ENCODE results near the gene CADPS2. TPM values are rescaled to one million over a fixed set of nuclear protein-coding genes. Genes with fewer than 3 reads are reported as not detected.

CADPS2 gene
- total and polyA plus RNA-seq, 10 of the 15 experiments (the other 5 are each of a cell fraction or from before 2014, with no cell fraction given): 0.05 to 7.5 (median 0.25) TPM

GRCh38 chr7:122463631-122464030, 422.6 kb downstream of the CADPS2 start:
- DNase-seq (ENCODE audit: low read depth, low spot score): no peak
- H3K4me1 ChIP-seq (ENCODE audit: control insufficient read depth, insufficient read depth, low read length): no peaks in the 10 kb centered on the region
- no peak for TF ChIP-seq NR2F1 (conservative IDR thresholded peaks at IDR 0.05)
- no peak overlapping the region for H3K4me2 ChIP-seq (ENCODE audit: control insufficient read depth, insufficient read depth)
- H3K4me3 ChIP-seq: no peak overlapping the region
- no peak for ATAC-seq
- no peaks in the 10 kb centered on the region for H3K27me3 ChIP-seq (replicated peaks in 1 of 2; ENCODE audit: control insufficient read depth in 2 of 2, insufficient read depth in 2 of 2, low read length in 1 of 2)
- in situ Hi-C loops (cut with MboI) (no loop called here), intact Hi-C loops (cut with micrococcal nuclease; ENCODE audit: unreplicated experiment) (no loop called here)
- H3K36me3 ChIP-seq (ENCODE audit: control insufficient read depth in 2 of 2, insufficient read depth in 2 of 2, low read length in 1 of 2): no peaks in the 10 kb centered on the region
- ChIA-PET SMC1A (ENCODE audit: uncharacterized antibody, unreplicated experiment) (interaction anchor here (1.0 to 2.6 kb wide), 5 partner anchors 9 to 84 kb away, joined by 3 to 7 read pairs (median 3); no protein-coding TSS in a partner anchor), POLR2A (no interaction called here), CTCF (interaction anchor here (0.9 to 1.4 kb wide), 6 partner anchors 11 to 78 kb away, joined by 3 to 4 read pairs (median 3); no protein-coding TSS in a partner anchor), RAD21 (ENCODE audit: unreplicated experiment) (interaction anchor here (0.5 to 1.1 kb wide), 3 partner anchors 8 to 69 kb away, joined by 3 to 5 read pairs (median 3); no protein-coding TSS in a partner anchor)
- WGBS (ENCODE audit: insufficient coverage, insufficient replicate concordance, low lambda C conversion rate, missing lambda C conversion rate): 0% methylated on average over 1 of the region's 1 CpG
- H3K9ac ChIP-seq (ENCODE audit: control insufficient read depth, insufficient read depth, low read length): no peak overlapping the region
- BruUV-seq (replicated peaks): no TSS peak
- no peaks in the 10 kb centered on the region for H3K9me3 ChIP-seq (replicated peaks; ENCODE audit: control insufficient read depth, insufficient read depth, low read length)
- H4K20me1 ChIP-seq (ENCODE audit: control insufficient read depth, insufficient read depth): no peaks in the 10 kb centered on the region
- H3K27ac ChIP-seq (ENCODE audit: control insufficient read depth, insufficient read depth): no peak overlapping the region
- FAIRE-seq: no peak
- H3K79me2 ChIP-seq (ENCODE audit: control insufficient read depth, insufficient read depth, low read length): no peaks in the 10 kb centered on the region
- H2AFZ ChIP-seq (ENCODE audit: control insufficient read depth, low read depth, low read length): no peak overlapping the region

GRCh38 chr7:122460936-122461335, 425.3 kb downstream of the CADPS2 start:
- Histone ChIP-seq H2AFZ (ENCODE audit: control insufficient read depth, low read depth, low read length) (no peak overlapping the region), H3K4me1 (ENCODE audit: control insufficient read depth, insufficient read depth, low read length) (no peaks in the 10 kb centered on the region), H3K9ac (ENCODE audit: control insufficient read depth, insufficient read depth, low read length) (no peak overlapping the region), H4K20me1 (ENCODE audit: control insufficient read depth, insufficient read depth) (no peaks in the 10 kb centered on the region), H3K36me3 (ENCODE audit: control insufficient read depth in 2 of 2, insufficient read depth in 2 of 2, low read length in 1 of 2) (no peaks in the 10 kb centered on the region), H3K9me3 (replicated peaks; ENCODE audit: control insufficient read depth, insufficient read depth, low read length) (no peaks in the 10 kb centered on the region), H3K27ac (ENCODE audit: control insufficient read depth, insufficient read depth) (no peak overlapping the region), H3K79me2 (ENCODE audit: control insufficient read depth, insufficient read depth, low read length) (no peaks in the 10 kb centered on the region), H3K4me3 (no peak overlapping the region), H3K4me2 (ENCODE audit: control insufficient read depth, insufficient read depth) (no peak overlapping the region), H3K27me3 (replicated peaks in 1 of 2; ENCODE audit: control insufficient read depth in 2 of 2, insufficient read depth in 2 of 2, low read length in 1 of 2) (no peaks in the 10 kb centered on the region)
- ChIA-PET POLR2A (no interaction called here), RAD21 (ENCODE audit: unreplicated experiment) (no interaction called here), SMC1A (ENCODE audit: uncharacterized antibody, unreplicated experiment) (interaction anchor here (0.9 to 1.4 kb wide), 2 partner anchors 9 to 67 kb away, joined by 3 to 4 read pairs; no protein-coding TSS in a partner anchor), CTCF (interaction anchor here (1.7 kb wide), 1 partner anchor 24 kb away, joined by 4 read pairs; no protein-coding TSS in a partner anchor)
- in situ Hi-C loops (cut with MboI) (no loop called here), intact Hi-C loops (cut with micrococcal nuclease; ENCODE audit: unreplicated experiment) (no loop called here)
- no peak for DNase-seq (ENCODE audit: low read depth, low spot score)
- no peak for ATAC-seq
- no peak for FAIRE-seq
- no peak for TF ChIP-seq NR2C2 (IDR thresholded peaks at IDR 0.05; ENCODE audit: borderline replicate concordance, control insufficient read depth, insufficient read length, low read depth)
- no peak for TF ChIP-seq MEF2B (IDR thresholded peaks at IDR 0.05; ENCODE audit: partially characterized antibody, poor library complexity, severe bottlenecking)
- no peak for TF ChIP-seq CTCF (IDR thresholded peaks at IDR 0.05 in 2 of 3, conservative IDR thresholded peaks at IDR 0.05 in 1 of 3; ENCODE audit: control insufficient read depth in 2 of 3, extremely low read depth in 1 of 3, insufficient read depth in 1 of 3, low read depth in 3 of 3, low read length in 3 of 3)
- no peak for TF ChIP-seq TCF7 (IDR thresholded peaks at IDR 0.05; ENCODE audit: borderline replicate concordance)
- no peak for TF ChIP-seq GATAD2B (conservative IDR thresholded peaks at IDR 0.05; ENCODE audit: low read depth)
- TF ChIP-seq TCF3 (IDR thresholded peaks at IDR 0.05; ENCODE audit: borderline replicate concordance, insufficient read depth, low read depth, low read length): no peak
- TF ChIP-seq E4F1 (IDR thresholded peaks at IDR 0.05; ENCODE audit: borderline replicate concordance, partially characterized antibody): no peak
- TF ChIP-seq NRF1 (conservative IDR thresholded peaks at IDR 0.05; ENCODE audit: low read depth, low read length): no peak
- no peak for TF ChIP-seq TARDBP (IDR thresholded peaks at IDR 0.05; ENCODE audit: borderline replicate concordance)
- no peak for TF ChIP-seq RFX5 (IDR thresholded peaks at IDR 0.05; ENCODE audit: low read depth, low read length)
- no peak for TF ChIP-seq DPF2 (IDR thresholded peaks at IDR 0.05)
- TF ChIP-seq SP1 (IDR thresholded peaks at IDR 0.05; ENCODE audit: low read depth, low read length): no peak
- 20% methylated on average over 2 of the region's 2 CpGs for WGBS (ENCODE audit: insufficient coverage, insufficient replicate concordance, low lambda C conversion rate, missing lambda C conversion rate)
- BruUV-seq (replicated peaks): no TSS peak
